Measurements from ENCODE around the gene TAF10. TPM values are rescaled to one million over a fixed set of nuclear protein-coding genes. Genes with fewer than 3 reads are reported as not detected.

Gene TAF10
- total and polyA plus RNA-seq, 2 of the 13 experiments (the other 11 are each of a cell fraction or from before 2014, with no cell fraction given), result 71.3 to 134 TPM

- Histone ChIP-seq H3K4me3 (replicated peaks in 1 of 3; ENCODE audit: insufficient read depth in 1 of 3, low read depth in 2 of 3, low read length in 3 of 3) (no peak overlapping the region), H2AFZ (ENCODE audit: low read length) (no peak overlapping the region), H3K27ac (ENCODE audit: extremely low read length, insufficient read depth, low read length) (no peak overlapping the region), H3K9ac (ENCODE audit: insufficient read depth, low read depth, low read length) (no peak overlapping the region), H3K4me2 (ENCODE audit: low read depth, low read length) (no peak overlapping the region), H3K4me1 (ENCODE audit: insufficient read depth, low read length) (no peaks in the 10 kb centered on the region), H3K36me3 (replicated peaks in 1 of 2; ENCODE audit: control insufficient read depth in 1 of 2, insufficient read depth in 2 of 2, low read length in 2 of 2) (no peaks in the 10 kb centered on the region), H4K20me1 (ENCODE audit: insufficient read depth, low read length) (no peaks in the 10 kb centered on the region), H3K27me3 (ENCODE audit: control insufficient read depth in 1 of 2, insufficient read depth in 2 of 2, low read length in 2 of 2) (no peaks in the 10 kb centered on the region), H3K79me2 (ENCODE audit: insufficient read depth, low read length) (no peaks in the 10 kb centered on the region), H3K9me3 (ENCODE audit: low read length) (peaks cover 16% of the 10 kb centered on the region)
- ChIA-PET CTCF (ENCODE audit: low intra/inter-chr PET ratio, low total read pairs) (no interaction called here), POLR2A (no interaction called here)
- TF ChIP-seq AKAP8 (CRISPR knock-in tag; IDR thresholded peaks at IDR 0.05) (no peak), ZNF850 (CRISPR knock-in tag; conservative IDR thresholded peaks at IDR 0.05) (no peak), SAFB2 (CRISPR knock-in tag; IDR thresholded peaks at IDR 0.05; ENCODE audit: borderline replicate concordance, low read depth) (no peak), POLR2G (IDR thresholded peaks at IDR 0.05; ENCODE audit: low read depth, low read length) (no peak), ZNF407 (CRISPR knock-in tag; IDR thresholded peaks at IDR 0.05; ENCODE audit: not compliant biosample characterization) (no peak), HINFP (CRISPR knock-in tag; IDR thresholded peaks at IDR 0.05; ENCODE audit: low read depth) (no peak)
- no TSS peak for BruUV-seq (replicated peaks)
- in situ Hi-C loops (cut with HindIII; ENCODE audit: extremely low pct_ligation_motif_present, low pct_unique_long_range_greater_than_20kb) (no loop called here), intact Hi-C loops (cut with micrococcal nuclease; ENCODE audit: unreplicated experiment) (no loop called here)
- FAIRE-seq (no peak), ATAC-seq (no peak), DNase-seq (ENCODE audit: low spot score) (no peak)
- WGBS (ENCODE audit: low lambda C conversion rate), result no CpG with 5 or more reads among the region's 2 CpGs
These were observed 32.3 kb downstream of the TAF10 start for GRCh38 chr11:6579681-6580080.

All from HepG2 (cell line).